ENCODE results near the gene LSMEM2.

GRCh38 chr3:50243543-50243895, 35.4 kb upstream of the LSMEM2 start:
- no peak for TF ChIP-seq SP1 (CRISPR knock-in tag; conservative IDR thresholded peaks at IDR 0.05)
- TF ChIP-seq CTCF (IDR thresholded peaks at IDR 0.05), result no peak
- no peak for TF ChIP-seq AFF4 (CRISPR knock-in tag; IDR thresholded peaks at IDR 0.05; ENCODE audit: borderline replicate concordance)
- TF ChIP-seq ATF2 (CRISPR knock-in tag; IDR thresholded peaks at IDR 0.05; ENCODE audit: borderline replicate concordance, low read depth), result no peak
- TF ChIP-seq HMGXB4 (CRISPR knock-in tag; IDR thresholded peaks at IDR 0.05), result no peak
- no peak for TF ChIP-seq USF2 (CRISPR knock-in tag; IDR thresholded peaks at IDR 0.05)
- no peak for TF ChIP-seq ZNF423 (CRISPR knock-in tag; IDR thresholded peaks at IDR 0.05)

Measured in WTC11 (cell line).